ENCODE results near the gene FAM53B. TPM values are rescaled to one million over a fixed set of nuclear protein-coding genes. Genes with fewer than 3 reads are reported as not detected.

Gene FAM53B
- total RNA-seq, 1 donor = 13.4 TPM

GRCh38 chr10:124685261-124685660, 58.9 kb downstream of the FAM53B start:
- H3K4me3 ChIP-seq (ENCODE audit: low read depth, low read length) = no peak overlapping the region
- TF ChIP-seq CTCF (IDR thresholded peaks at IDR 0.05; ENCODE audit: insufficient read depth, low read depth, low read length) = no peak
- DNase-seq (ENCODE audit: low read depth) = no peak

- no peak for DNase-seq (ENCODE audit: low read depth)
- no peak for TF ChIP-seq CTCF (IDR thresholded peaks at IDR 0.05; ENCODE audit: insufficient read depth, low read depth, low read length)
- H3K4me3 ChIP-seq (ENCODE audit: low read depth, low read length) = no peak overlapping the region
Measured at GRCh38 chr10:124683814-124684213, 60.4 kb downstream of the FAM53B start.

GRCh38 chr10:124681626-124682552, 62.3 kb downstream of the FAM53B start:
- no peak overlapping the region for H3K4me3 ChIP-seq (ENCODE audit: low read depth, low read length)
- TF ChIP-seq CTCF (IDR thresholded peaks at IDR 0.05; ENCODE audit: insufficient read depth, low read depth, low read length) = no peak

GRCh38 chr10:124681091-124681490, 63.1 kb downstream of the FAM53B start:
- no peak for DNase-seq (ENCODE audit: low read depth)
- no peak for TF ChIP-seq CTCF (IDR thresholded peaks at IDR 0.05; ENCODE audit: insufficient read depth, low read depth, low read length)
- no peak overlapping the region for H3K4me3 ChIP-seq (ENCODE audit: low read depth, low read length)

More at GRCh38 chr10:124681626-124682552, 62.3 kb downstream of the FAM53B start:
- no peak for DNase-seq (ENCODE audit: low read depth)

GRCh38 chr10:124680675-124681074, 63.5 kb downstream of the FAM53B start:
- no peak for TF ChIP-seq CTCF (IDR thresholded peaks at IDR 0.05; ENCODE audit: insufficient read depth, low read depth, low read length)
- DNase-seq (ENCODE audit: low read depth) = peak; percentile 64
- no peak overlapping the region for H3K4me3 ChIP-seq (ENCODE audit: low read depth, low read length)

- DNase-seq (ENCODE audit: low read depth) = no peak
- no peak overlapping the region for H3K4me3 ChIP-seq (ENCODE audit: low read depth, low read length)
- no peak for TF ChIP-seq CTCF (IDR thresholded peaks at IDR 0.05; ENCODE audit: insufficient read depth, low read depth, low read length)
Measured at GRCh38 chr10:124679401-124679800, 64.8 kb downstream of the FAM53B start.
